CD4-positive, alpha-beta T cell treated with Interleukin-4 for 1 hour (primary cell): Measurements from ENCODE around the gene FAM3A.
"Not testable (repeated sequence)": the region's sequence is repeated elsewhere in the genome, so short reads cannot be mapped to it uniquely, and the experiment has no call there.

Experiments used
- DNase-seq, 2 donors: peaks; one replicate each; pipeline ENCODE4 v3.0.0-alpha.2; 2020 to 2022

FAM3A gene

DNA sequence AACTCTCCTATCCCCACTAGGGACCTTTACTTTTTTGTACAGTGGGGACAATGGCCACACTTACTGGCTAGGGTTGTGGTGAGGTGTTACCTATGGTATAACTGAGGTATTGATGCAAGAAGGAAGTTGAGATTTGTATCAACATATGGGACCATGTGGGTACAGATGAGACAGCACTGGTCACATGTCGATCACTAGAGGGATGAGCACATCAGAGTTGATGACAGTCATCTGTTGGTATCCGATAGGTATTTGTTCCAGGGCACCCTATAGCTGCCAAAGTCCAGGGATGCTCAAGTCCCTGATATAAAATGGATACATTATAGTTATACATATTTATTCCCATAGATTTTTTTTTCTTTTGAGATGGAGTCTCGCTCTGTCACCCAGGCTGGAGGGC, 13.0 kb downstream of the FAM3A start:
- DNase-seq: no peak

DNA sequence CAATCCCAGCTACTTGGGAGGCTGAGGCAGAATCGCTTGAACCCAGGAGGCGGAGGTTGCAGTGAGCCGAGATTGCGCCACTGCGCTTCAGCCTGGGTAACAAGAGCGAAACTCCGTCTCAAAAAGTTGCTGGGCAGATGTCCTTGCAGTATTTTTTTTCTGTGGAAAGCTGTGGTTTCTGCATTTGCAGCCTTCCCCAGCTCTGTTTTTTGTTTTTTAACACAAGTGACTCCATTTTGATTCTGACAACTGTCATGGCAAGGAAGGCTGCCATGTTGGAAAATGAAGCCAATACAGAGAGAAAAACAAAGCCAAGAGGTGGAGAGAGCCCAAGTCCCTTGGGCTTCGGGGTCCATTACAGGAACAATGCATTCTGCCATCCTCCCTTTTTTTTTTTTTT, 13.9 kb downstream of the FAM3A start:
- no peak for DNase-seq

DNA sequence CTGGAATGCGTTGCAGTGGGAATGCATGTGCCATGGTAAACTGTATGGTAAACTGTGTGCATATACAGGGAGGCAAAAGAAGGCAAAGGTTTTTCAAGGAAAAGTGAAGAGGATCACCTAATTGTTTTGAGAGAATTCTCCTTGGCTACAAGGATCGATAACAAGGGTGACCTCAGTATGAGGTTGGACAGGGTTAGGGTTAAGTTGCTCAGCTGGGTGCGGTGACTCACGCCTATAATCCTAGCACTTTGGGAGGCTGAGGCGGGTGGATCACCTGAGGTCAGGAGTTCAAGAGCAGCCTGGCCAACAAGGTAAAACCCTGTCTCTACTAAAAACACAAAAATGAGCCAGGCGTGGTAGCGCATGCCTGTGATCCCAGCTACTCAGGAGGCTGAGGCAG, 14.6 kb downstream of the FAM3A start:
- DNase-seq: not testable (repeated sequence)

DNA sequence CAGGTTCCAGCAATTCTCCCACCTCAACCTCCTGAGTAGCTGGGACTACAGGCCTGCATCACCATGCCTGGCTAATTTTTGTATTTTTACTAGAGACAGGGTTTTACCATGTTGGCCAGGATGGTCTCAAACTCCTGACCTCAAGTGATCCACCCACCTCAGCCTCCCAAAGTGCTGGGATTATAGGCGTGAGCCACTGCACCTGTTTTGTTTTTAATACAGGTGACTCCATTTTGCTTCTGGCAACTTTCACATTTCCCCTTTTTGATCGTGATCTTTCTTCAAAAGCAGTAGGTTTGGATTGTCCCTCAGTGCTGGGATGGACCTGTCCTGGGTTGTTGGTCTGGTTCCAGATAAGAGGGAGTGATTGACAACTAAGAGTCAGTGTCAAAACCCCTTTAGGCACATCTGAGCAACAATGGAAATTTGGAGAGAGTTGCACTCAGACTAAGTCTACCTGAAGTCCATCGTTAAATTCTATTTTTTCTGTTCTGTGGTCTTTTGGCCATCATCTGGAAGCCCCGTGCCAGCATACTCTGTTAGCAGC, 19.4 kb downstream of the FAM3A start:
- not testable (repeated sequence) for DNase-seq

DNA sequence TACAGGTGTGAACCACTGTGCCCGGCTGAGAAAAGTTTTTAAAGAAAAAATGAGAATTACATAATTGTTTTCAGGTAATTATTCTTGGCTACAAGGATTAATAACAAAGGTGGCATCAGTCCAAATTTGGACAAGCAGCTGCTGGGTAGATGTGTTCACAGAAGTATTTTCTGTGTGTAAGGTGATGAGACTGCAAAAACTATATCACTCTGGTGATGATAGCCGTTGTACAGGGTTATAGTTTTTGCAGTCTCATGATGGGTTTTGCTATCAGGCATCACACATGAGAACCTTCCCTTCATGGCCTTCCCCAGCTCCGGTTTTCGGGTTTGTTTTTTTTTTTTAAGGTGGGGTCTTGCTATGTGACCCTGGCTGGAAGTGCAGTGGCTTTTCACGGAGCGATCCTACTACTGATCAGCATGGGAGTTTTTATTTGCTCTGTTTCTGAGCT, 20.5 kb downstream of the FAM3A start:
- no peak for DNase-seq

DNA sequence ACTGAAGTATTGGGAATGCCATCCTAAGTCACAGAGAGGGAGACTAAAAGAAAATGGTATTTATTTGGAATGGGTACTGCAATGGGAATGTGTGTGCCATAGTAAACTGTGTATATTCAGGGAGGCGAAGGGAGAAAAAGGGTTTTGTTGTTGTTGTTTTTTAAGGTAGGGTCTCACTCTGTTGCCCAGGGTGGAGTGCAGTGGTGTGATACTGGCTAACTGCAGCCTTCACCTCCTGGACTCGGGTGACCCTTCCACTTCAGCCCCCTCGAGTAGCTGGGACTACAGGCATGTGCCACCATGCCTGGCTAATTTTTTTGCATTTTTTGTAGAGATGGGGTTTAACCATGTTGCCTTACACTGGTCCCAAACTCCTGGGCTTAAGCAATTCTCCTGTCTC, 21.3 kb downstream of the FAM3A start:
- DNase-seq: no peak

DNA sequence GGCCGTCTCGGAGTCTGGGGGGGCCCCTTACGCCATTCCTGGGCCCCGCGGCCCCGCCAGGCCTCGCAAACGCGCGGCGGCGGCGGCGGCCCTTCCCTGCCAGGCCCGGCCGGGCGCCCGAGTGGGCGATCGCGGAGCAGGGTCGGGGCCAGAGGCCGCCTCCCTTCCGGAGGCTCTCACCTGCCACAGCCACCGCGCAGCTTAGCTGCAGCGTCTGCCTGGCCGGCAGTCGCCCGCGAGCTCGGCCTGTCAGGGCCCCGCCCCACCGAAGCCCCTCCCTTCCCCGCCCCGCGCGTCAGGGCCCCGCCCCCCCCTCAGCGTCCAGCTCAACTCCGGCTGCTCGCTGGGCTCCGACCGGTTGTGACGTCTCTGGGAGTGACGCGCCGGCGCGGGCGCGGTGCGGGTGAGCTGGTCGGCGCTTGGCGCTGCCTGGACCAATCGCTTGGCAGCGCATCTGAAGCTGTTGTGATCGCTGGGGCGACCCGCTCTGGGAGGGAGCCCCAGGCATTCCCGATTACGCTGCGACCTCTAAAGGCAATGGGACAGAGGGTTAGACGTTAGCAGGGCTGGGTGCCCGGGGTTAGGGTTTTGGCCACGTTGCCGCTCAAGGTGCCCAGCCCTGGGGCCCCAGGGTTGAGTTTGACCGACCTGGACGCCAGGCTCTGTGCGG, 25.5 kb downstream of the FAM3A start, which contains the start of gene SLC10A3:
Gene SLC10A3 (minus strand): TSS at position 216 of the 670 bp plus-strand sequence. CDS start 1,689 bp downstream, outside the sequence.
- peak; percentile 94 to 96 for DNase-seq

DNA sequence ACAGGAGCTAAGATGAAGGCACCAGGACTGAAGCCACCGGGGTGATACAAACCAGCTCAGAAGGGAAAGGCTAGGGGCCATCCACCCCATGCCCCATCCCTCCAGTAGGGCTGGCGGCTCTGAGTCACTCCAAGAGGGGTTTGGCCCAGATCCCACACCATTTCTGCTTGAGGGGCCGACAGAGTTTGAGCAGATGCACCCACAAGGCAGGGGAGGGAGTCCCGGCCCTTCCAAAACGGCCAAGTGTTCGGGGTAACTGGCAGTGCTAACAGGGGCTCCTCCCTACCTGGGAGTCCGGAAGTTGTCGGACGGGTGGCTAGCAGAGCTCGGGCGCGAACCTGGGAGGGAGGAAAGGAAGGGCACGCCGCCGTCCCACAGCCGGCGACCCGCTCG, 26.0 kb downstream of the FAM3A start:
- peak in 1 of 2 donors; percentile 38 for DNase-seq

DNA sequence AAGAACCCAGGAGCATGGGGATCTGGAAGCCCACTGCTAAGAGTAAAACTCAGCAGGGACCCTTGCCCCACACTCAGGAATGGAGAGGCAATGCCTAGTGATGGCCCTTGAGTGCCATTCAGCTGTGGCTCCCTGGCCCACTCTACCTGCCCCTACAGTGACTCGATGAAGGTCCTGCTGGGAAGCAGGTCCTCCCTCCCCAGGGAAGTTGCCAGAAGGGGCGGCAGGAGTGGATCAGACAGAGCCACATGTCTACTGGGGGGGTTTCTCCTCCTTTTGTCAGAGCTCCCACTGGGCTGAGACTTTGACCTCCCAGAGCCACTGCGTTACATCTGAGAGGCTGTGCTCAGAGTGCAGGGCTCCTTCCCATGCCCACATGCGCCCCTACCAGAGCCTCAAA, 26.9 kb downstream of the FAM3A start:
- DNase-seq: no peak

DNA sequence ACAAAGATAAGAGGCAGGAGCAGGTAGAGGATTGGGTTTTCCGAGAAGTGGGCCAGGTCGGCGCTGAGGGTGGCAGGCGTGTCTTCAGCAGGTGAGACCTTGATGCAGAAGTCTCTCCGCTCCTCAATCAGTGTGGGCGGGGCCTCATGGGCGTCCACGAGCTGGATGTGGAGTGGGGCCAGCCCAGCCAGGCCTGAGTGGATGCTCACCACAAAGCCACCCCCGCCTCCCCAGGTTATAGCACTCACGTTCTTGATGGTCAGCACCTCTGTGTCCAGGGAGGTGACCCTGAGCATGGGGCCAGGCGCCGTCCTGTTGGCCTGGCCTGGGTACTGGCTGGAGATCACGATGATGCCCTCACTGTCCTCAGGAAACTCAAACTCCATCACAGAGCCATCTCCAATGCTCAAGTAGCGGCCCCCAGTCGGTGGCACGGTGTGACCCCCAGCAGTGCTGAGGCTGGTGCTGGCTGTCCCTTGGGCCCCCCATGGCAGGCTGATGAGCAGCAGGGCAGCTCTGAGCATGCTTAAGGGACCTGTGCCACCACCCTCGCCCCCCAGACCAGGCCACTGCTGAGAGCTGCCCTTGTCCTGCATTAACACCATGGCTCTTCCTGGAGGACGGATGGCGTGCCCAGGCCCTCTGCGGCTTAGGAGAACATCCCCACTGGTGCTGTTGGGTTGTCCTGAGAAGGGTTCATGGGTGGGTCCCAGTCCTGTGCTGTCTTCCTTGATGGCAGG, 27.5 kb downstream of the FAM3A start:
- no peak for DNase-seq

DNA sequence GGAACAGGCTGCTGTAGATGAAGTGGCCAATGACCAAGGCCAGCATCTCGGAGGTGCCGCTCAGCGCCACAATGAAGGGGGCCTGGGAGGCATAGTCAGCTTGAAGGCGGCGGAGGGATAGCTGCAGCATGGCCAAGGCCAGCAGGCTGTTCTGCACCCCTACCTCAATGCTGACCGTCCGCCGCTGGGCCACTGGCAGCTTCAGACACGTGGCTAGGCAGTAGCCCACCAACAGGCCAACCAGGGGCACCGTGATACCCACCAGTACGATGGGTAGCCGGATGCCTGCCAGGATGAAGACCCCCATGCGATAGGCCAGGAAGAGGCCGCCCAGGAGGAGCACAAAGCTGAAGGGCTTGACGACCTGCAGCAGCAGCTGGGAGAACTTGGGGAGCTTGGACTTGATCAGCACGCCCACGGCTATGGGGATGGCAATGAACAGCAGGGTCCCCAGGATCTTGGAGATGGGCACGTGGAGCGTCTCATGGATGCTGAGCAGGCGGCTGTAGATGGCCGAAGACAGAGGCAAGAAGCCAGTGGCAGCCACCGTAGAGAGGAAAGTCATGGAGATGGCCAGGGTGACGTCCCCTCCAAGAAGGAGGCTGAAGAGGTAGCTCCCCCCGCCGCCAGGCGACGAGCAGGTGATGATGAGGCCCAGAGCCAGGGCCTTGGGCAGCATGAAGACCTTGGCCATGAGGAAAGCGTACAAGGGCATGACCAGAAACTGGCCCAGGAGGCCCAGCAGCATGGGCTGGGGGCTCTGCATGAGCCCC, 28.3 kb downstream of the FAM3A start:
- DNase-seq: no peak

DNA sequence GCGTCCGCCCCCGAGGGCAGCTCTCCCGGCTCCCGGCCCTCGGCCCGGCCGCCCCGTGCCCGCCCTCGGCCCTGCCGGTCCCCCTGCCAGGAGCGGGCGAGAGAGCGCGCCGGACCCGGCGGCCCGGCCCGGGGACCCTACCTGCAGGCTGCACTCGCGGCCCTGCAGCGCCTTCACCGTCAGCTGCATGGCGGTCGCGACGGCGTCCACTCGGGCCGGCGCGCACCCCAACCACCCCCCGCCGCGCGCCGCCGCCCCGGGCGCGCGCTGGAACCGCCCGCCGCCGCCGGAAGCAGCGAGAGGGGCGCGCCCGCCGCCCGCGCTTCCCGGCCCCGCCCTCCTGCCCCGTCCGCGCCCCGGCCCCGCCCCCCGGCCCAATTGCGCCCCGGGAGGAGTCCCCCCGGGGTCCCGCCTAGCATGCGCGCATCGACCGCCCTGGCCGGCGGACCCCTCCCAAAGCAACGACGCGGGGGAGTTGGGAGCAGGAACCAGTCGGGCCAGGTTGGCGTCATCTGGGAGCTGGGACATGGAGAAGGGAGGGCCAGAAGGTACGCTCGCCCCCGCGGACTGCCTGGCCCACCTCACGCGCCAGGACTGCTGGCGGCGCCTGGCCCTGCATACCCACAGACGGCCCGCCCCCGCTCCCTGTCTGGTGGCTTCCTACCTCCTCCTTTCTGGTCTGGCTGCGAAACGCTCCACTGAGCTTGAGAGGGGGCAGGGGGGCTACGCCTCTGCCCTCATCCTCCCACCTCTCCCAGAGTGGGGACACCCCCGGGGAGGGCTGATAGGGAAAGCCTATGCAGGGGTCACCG, 29.4 kb downstream of the FAM3A start, which contains the start of gene UBL4A:
Gene UBL4A (minus strand): TSS at position 220 of the 812 bp plus-strand sequence. CDS start 31 bp downstream, at position 189.
- DNase-seq: peak; percentile 45 to 64

DNA sequence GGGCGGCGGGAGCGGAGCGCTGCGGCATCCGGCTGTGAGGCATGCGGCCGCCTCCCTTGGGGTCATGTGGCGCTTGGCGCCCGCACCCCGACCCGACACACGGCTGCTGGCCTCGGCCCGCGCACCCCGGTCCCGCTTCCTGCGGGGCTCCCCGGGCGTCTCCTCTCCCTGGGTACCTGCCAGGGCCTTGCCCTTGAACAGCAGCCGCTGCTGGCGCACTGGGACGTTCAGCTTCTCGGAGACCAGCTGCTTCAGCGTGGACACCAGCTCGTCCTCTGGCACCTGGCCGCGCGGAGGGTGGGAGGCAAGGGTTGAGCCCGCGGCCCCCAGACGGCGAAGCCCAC, 30.0 kb downstream of the FAM3A start:
- DNase-seq: peak in 1 of 2 donors; percentile 34

DNA sequence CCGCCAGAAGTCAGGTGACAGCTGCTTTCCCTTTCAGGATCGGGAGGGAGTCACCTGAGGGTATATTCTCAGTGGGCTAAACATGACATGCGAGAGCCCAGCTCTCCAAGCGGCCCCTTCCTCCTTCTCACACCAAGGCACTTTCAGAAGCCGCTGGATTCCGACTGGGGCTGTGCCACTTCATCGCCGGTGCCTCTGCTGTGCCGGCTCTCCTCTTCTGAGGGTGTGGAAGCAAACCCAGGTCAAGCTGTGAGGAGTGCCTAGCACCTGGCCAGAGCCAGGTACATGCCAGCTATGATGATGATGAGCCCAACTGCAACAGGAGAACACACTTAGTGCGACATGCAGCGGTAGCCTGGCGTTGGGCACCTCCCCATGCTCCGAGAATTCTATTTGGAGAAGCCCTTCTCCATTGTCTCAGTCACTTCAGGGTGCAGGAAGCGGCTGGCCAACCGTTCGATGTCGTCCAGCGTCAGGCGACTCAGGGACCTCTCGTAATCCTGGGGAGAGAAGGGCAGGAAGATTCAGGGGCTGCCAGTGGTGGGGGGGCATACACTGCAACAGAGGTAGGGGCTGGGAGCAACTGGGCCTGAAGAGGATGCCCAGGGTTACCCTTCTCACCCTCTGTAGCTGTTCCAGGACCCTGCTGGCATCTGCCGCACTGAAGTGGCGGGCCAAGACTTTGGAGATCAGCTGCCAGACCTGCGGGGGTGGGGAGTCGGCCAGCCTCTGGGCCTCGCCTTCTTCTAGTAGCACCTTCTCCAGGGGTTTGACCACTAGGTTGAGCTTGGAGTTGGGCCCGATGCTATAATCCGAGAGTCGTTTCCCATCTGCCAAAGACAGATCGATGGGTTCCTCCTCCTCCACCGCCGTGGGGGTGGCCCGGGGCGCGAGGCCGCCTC, 30.6 kb downstream of the FAM3A start:
- DNase-seq: no peak

DNA sequence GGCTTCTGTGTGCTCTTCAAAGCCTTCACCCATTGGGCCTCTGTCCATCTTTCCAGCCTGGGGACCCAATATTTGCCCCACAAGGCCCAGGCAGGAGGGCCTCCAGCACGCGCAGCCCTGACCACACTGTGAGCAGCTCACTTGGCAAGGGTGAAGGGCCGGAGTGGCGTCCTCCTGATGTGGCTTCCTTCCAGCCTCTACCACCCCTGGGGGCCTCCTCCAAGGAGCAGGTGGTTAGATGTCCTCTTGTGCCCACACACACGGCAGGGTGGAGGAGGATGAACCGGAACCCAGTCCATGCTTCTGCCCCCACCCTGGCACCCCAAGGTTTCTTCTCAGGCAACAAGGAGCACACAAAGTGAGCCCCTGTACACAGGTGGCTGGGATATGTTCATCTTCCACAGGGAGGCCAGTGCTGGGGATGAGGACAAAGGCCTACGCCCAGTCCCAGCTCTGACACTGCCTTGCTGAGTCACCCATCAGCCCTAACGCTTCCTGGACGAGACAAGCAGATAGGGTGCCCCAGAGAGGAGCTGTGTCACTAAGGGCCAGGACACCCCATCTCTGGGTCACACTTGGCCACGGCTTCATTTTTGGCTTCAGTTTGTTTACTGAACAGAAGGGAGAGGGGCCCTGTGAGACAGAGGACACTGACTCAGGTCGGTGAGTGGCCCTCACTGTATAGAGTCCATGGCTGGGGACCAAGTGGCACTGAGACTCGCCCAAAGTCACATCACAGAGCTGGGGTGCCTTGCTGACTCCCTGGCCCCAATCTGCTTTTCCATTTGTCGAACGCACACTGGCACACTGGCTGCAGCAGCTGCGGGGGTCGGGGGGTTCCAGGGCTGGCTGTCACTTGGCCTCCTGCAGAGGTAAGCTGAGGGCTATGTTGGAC, 31.5 kb downstream of the FAM3A start:
- DNase-seq: peak in 1 of 2 donors; percentile 35

DNA sequence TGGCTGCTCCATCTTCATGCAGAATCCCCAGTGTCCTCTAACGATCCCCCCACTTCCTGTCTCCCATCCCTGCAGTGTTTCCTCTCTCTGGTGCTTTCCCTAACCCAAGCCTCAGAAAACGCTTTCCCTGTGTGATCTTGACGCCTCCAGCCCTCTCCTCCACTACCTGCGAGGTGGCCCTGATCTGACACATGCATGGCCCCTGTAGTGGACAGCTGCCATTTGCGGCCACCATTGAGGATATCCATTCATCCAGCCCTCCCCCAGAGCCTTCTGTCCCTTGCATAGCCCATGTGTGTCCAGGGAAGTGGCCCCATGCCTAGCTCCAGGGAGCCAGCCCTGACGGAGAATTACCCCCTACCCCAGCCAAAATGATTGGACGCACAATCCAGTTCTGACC, 32.7 kb downstream of the FAM3A start:
- DNase-seq: no peak

DNA sequence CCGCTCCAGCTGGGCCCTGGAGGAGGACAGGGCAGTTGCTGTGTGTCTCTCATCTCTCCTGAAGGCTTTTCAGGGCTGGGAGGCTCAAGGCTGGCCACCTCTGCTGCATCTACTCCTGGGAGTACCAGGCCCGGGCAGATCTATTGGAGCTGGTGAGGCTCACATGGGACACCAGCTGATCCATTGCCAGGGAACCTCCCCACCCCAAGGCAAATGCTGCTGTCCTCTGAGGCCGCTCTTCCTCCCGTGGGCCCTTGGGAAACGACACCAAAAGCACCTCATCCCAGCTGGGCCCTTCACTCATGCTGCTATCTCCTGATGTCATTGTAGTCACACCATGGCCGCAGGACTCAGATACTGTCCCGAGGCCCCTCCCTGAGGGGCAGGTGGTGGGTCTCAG, 33.2 kb downstream of the FAM3A start:
- DNase-seq: no peak

DNA sequence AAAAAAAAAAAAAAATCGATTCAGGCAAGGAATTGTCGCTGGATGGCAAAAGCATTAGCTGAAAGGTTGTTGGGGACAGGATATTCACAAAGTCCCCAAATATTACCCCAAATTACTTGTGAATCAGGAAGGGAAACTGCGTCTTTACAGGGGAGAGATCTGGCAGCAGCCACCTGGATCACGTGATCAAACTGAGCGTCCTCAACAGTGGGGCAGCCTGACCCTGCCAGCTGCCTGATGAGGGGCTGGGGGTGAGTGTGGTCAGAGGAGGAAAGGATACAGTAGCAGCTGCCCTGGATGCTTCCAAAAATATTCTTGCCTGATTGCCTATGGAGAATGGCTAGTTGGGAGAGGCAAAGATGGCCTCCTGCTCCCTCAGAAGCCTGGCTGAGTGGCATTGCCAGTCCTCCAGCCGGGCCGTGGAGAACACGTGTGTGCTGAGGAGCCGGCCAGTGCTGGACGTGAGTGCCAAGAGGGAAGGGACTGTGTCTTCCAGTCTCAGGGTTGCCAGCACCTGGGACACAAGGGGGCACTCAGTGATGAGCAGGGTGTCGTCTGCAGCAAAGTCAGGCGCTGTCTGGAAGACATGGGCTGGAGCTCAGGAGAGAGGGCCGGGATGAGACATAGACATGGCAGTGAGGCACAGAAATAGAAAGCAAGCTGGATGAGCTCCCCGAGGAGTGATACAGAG, 34.0 kb downstream of the FAM3A start:
- no peak for DNase-seq

DNA sequence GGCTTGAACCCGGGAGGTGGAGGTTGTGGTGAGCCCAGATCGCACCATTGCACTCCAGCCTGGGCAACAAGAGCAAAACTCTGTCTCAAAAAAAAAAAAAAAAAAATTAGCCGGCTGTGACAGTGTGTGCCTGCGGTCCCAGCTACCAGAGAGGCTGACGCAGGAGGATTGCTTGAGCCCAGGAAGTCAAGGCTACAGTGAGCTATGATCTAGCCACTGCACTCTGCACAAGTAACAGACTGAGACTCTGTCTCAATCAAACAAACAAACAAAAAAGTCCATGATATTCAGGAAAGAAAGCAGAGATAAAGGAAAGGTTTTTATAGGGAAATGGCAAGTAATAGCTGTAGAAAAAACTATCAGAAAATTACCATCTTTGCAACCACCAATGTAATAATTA, 34.8 kb downstream of the FAM3A start:
- DNase-seq: no peak
